ENCODE data around the gene VIL1. TPM values are rescaled to one million over a fixed set of nuclear protein-coding genes. Genes with fewer than 3 reads are reported as not detected.

The VIL1 gene
- total and polyA plus RNA-seq, 2 of the 13 experiments (the other 11 are each of a cell fraction or from before 2014, with no cell fraction given) = 287 to 301 TPM

GRCh38 chr2:218400930-218401881 is 17.7 kb upstream of the VIL1 start (continued):
- TF ChIP-seq UBTF (CRISPR knock-in tag; IDR thresholded peaks at IDR 0.05) (peak; percentile 93), ZFX (CRISPR knock-in tag; IDR thresholded peaks at IDR 0.05; ENCODE audit: low read depth) (peak; percentile 96), RAD21 (CRISPR knock-in tag; IDR thresholded peaks at IDR 0.05) (0 out of 2 replicates have a peak, but pooled peaks have one; percentile 47), FOSL1 (CRISPR knock-in tag; IDR thresholded peaks at IDR 0.05; ENCODE audit: borderline replicate concordance) (no peak), ZBTB40 (IDR thresholded peaks at IDR 0.05) (no peak), ZBTB40 (CRISPR knock-in tag; IDR thresholded peaks at IDR 0.05) (peak; percentile 92), SRF (IDR thresholded peaks at IDR 0.05; ENCODE audit: low read depth, low read length) (no peak), ZNF3 (CRISPR knock-in tag; IDR thresholded peaks at IDR 0.05) (no peak), RBM22 (optimal IDR thresholded peaks at IDR 0.05; ENCODE audit: low read length) (peak; percentile 62), ZNF101 (CRISPR knock-in tag; IDR thresholded peaks at IDR 0.05; ENCODE audit: borderline replicate concordance, low read depth) (0 out of 2 replicates have a peak, but pooled peaks have one; percentile 70), ARID2 (CRISPR knock-in tag; IDR thresholded peaks at IDR 0.05; ENCODE audit: borderline replicate concordance) (peak; percentile 66; the same call in 1 of the 2 replicates), ZBTB3 (CRISPR knock-in tag; IDR thresholded peaks at IDR 0.05; ENCODE audit: borderline replicate concordance, low read depth) (peak; percentile 96; the same call in 1 of the 2 replicates), YEATS4 (CRISPR knock-in tag; IDR thresholded peaks at IDR 0.05; ENCODE audit: borderline replicate concordance) (peak; percentile 89), ZBTB25 (CRISPR knock-in tag; IDR thresholded peaks at IDR 0.05) (no peak; the same call in none of the 2 replicates), ISL2 (CRISPR knock-in tag; IDR thresholded peaks at IDR 0.05) (peak; percentile 64), ZMYM3 (CRISPR knock-in tag; IDR thresholded peaks at IDR 0.05) (peak; percentile 67)

All from HepG2 (cell line).